IPS-NIHi11 (cell line): ENCODE results near the gene NR3C2.

Experiments used
- DNase-seq: peaks from one replicate; pipeline ENCODE4 v3.0.0; 2012; ENCODE audit warnings: mixed read lengths, low spot score

The NR3C2 gene

GRCh38 chr4:148312956-148313490, 129.2 kb downstream of the NR3C2 start:
- DNase-seq = no peak

DNA sequence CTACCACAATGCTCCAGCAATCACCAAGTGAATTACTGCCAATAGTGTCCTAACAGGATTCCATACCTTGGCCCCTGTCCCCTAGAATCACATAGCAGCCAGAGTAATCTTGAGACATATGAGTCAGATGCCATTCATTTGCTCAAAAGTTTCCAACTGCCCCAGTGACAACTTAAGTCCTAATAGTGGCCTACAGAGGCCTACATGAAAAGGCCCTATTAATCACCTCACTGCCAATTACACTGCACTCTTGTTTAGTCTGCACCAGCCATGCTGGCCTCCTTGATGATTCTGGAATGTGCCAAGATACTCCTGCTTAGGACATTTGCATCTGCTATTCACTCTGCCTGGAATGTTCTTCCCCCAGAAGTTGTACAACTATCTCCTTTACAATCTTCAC, 130.7 kb downstream of the NR3C2 start:
- no peak for DNase-seq

DNA sequence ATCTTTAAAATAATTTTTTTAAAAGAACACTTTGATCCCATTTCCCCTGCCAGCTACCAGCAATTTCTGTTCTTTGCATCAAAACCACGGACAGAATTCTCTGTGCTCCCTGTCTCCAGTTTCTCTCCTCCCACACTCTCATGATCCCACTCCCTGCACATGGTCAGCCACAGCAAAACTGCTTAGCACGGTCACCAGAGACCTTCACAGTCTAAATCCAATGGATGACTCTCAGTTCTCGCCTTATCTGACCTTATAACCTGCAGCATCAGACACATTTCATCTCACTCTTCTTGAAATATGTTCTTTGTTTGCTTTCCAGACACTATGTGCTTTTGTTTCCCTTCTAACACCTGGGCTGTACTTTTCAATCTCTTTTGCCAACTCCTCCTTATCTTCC, 131.5 kb downstream of the NR3C2 start:
- DNase-seq = no peak

DNA sequence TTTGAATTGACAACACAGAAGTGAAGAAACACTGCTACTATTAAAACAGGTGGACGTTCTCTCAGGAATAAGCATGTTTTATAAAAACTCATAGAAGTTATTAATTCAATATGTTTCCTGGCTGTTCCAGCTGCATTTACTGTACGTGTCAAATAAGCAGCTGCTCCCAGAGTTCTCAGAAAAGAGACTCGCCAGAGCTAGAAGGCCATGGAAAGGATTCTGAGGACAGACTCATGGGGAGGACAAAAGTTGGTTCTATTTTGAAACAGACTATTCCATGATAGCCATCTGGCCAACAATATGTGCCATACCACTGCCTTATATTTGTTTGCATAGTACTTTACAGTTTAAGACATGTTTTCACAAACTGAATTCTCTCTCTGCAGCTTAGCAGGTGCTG, 136.5 kb downstream of the NR3C2 start:
- DNase-seq = no peak

GRCh38 chr4:148302416-148302815, 139.8 kb downstream of the NR3C2 start:
- DNase-seq = no peak

- DNase-seq = no peak
Observed at GRCh38 chr4:148300877-148301276, 141.3 kb downstream of the NR3C2 start.

- no peak for DNase-seq
Observed at GRCh38 chr4:148299337-148299736, 142.9 kb downstream of the NR3C2 start.

GRCh38 chr4:148296498-148296897, 145.7 kb downstream of the NR3C2 start:
- DNase-seq = no peak

GRCh38 chr4:148295642-148296041, 146.6 kb downstream of the NR3C2 start:
- DNase-seq = no peak

DNA sequence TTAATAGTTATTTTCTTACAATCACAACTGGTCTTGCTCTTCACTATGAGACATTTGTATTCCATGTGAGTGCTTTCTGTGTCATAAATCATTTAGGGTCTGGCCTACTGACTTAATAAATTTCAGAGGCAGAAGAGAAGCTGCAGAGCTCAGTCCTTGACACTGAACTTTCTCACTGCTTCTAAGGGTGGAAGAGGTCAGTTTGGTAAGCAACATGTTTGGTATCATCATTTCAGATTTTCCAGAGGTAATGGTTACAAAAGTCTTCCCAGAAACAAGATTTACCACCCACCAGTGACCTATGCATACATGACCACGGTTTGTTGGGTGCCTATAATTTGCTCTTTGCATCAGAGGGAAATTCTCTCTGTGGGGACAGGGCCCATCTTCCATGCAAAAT, 148.6 kb downstream of the NR3C2 start:
- no peak for DNase-seq

GRCh38 chr4:148292686-148293085, 149.5 kb downstream of the NR3C2 start:
- DNase-seq = no peak

DNA sequence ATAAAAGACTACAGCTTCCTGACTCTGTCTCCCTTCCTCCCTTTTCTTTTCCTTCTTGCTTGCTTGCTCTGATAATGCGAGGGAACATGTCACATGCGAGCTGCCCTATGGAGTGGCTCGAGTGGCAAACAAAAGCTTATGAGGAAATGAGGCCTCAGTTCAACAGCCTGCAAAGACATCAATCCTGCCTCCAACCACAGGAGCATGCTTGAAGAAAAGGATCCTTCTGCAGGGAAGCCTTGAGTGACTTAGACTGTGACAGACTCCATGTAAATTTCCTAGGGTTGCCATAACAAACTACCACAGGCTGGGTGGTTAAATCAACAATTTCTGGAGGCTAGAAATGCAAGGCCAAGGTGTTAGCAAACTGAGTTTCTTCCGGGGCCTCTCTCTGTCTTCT, 152.5 kb downstream of the NR3C2 start:
- DNase-seq = no peak

GRCh38 chr4:148288448-148288847, 153.8 kb downstream of the NR3C2 start:
- no peak for DNase-seq

GRCh38 chr4:148287111-148287510, 155.1 kb downstream of the NR3C2 start:
- no peak for DNase-seq

- DNase-seq = no peak
Observed at GRCh38 chr4:148286012-148286411, 156.2 kb downstream of the NR3C2 start.

- DNase-seq = no peak
Observed at GRCh38 chr4:148283665-148284064, 158.5 kb downstream of the NR3C2 start.

DNA sequence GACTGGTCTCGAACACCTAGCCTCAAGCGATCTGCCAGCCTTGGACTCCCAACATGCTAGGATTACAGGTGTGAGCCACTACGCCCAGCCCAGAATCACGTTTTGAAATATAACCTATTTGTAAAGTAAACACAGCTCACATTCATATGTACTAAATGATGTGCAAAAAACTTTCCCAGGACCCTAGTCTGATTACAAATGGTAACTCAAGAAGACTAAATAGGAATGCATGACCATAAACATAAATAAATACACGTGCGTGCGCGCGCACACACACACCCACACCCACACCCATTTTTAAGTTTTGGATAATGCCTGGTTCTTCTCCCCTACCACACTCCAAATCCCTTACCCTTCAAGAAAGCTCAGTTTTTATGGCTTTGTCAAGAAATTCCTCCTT, 163.9 kb downstream of the NR3C2 start:
- DNase-seq = no peak

DNA sequence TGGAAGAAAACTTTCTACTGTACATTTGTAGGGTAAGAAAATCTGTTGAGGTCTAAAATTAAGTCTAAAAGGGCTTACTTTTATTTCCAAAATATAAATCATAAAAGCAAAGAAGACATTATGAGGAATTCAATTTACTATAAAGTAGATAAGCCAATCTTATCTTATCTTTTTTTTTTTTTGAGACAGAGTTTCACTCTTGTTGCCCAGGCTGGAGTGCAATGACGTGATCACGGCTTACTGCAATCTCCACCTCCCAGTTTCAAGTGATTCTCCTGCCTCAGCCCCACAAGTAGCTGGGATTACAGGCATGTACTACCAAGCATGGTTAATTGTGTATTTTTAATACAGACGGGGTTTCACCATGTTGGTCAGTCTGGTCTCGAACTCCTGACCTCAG, 166.9 kb downstream of the NR3C2 start:
- DNase-seq = no peak

- no peak for DNase-seq
Observed at GRCh38 chr4:148273501-148273986, 168.7 kb downstream of the NR3C2 start.

DNA sequence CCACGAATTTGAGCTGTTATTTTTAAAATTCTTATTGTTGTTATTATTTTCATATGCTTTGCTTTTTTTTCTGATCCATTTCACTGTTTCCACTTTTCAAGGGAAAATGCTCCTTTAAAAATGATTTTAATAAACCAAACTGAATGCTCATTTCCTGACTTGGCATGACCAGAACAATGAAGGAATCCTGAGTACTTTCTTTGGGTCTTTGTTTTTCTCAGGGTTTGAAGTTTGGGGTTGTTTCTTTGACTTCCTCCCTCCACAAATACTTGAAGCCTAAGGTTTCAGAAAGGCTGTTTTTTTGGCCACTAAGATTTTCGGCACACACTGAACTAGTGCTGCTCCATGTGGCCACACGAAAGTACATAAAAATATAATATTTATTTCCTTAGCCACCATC, 171.0 kb downstream of the NR3C2 start:
- DNase-seq = no peak

DNA sequence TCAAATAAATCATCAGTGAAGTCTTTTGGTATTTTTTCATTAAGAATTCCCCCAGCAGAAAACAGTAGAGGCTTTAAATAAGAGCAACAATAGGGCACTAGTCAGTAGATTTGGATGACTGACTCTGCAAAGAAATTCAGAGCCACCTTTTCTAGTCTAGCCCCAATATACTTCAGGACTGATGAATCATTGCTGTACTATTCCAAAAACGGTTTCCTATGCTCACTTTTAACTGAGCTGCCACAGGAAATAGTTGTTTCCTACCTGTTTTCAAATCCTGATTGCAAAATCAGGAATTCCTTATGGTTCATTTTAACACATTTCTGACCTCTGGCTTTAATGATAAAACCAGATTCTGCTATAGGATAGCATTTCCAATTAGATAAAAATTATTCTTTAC, 171.6 kb downstream of the NR3C2 start:
- DNase-seq = peak; percentile 10

- DNase-seq = no peak
Observed at GRCh38 chr4:148268835-148269234, 173.4 kb downstream of the NR3C2 start.

GRCh38 chr4:148266921-148267320, 175.3 kb downstream of the NR3C2 start:
- no peak for DNase-seq

GRCh38 chr4:148266240-148266639, 176.0 kb downstream of the NR3C2 start:
- no peak for DNase-seq

DNA sequence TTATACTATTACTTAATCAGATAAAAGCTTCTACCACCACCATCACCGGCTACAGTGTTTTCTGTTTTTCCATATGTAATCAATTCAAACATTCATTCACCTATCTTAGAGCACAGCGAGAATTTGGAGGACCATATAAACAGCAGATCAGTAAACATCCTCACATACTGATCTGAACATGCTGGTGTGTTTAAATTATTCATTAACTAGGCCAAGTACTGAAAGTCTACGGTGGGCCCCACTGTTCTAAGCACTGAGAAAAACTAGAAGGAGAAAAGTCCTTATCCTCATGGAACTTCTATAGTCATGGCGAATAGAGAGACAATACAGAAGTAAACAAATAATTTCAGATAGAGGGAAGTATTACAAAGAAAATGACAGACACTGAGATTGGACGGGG, 176.6 kb downstream of the NR3C2 start:
- no peak for DNase-seq
